GM19467 (cell line): Measurements from ENCODE around the gene GALNT13.

Experiments used
- ATAC-seq: cut with Tn5 transposase; IDR thresholded peaks from one replicate; pipeline ENCODE4 v1.9.1; 2021; ENCODE audit warnings: mild to moderate bottlenecking, moderate library complexity; ENCODE audit not compliant: unreplicated experiment

The GALNT13 gene

DNA sequence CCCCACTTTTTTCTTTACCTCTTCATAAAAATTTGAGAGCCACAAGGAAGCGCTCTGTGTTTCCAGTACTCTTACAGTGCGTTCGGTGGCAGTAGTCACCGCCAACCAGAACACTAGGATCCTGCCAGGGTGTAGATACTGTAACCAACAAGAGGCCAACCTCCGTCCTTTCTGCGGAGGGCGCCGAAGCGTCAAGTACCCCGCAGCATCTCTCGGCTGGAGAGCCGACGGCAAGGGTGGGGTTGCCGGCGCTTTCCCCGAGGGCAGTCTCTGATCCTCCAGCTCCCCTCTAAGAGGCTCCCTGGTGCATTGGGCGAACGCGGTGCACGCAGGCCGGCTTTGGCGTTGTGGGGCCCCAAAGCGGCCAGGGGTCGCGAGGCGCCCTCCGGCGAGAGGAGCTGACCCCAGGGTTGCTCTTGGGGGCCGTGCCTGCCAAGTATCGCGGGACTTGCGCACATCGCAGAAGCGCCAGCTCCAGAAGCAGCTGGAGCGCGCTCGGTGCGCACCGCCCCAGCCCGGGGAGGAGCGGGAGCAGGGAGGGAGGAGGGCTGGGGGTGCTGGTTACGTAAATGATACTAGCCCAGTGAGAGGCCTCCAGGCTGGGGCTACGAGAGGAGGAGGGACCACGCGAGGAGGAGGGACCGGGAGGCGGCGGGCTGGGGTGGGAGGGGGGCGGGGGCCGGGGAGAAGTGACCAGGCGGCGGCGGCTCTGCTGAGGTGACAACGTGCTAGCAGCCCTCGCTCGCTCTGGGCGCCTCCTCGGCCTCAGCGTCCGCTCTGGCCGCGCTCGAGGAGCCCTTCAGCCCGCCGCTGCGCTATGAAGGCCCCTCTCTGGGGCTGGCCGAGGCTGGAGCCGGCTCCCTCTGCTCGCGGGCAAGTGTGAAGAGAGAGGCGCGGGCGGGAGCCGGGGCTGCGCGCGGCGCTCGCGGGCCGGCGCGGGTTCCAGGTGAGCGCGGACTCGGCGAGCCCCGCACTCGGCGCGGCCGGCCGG is at the start of gene GALNT13:
Gene GALNT13, plus strand, starts transcription at position 692 of the 991 bp plus-strand sequence.
- no peak for ATAC-seq

DNA sequence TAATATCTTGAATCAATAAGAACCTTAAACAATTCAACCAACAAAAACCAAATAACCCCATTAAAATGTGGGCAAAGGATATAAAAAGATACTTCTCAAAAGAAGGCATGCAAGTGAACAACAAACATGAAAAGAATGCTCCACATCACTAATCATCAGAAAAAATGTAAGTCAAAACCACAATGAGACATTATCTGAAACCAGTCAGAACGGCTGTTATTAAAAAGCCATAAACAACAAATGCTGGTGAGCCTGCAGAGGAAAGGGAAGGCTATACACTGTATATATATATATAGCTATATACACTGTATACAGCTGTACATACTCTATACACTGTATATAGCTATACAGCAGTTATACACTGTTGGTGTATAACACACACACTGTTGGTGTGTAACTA is 47.8 kb upstream of the GALNT13 start:
- ATAC-seq, result no peak

DNA sequence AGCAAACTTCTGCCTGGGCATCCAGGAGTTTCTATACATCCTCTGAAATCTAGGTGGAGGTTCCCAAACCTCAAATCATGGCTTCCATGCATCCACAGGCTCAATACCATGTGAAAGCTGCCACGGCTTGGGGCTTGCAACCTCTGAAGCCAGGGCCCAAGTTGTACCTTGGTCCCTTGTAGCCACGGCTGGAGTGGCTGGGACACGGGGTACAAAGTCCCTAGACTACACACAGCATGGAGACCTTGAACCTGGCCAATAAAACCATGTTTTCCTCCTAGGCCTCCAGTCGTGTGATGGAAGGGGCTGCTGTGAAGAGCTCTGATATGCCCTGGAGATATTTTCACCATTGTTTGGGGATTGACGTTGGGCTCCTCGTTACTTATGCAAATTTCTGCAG is 43.4 kb upstream of the GALNT13 start:
- no peak for ATAC-seq

DNA sequence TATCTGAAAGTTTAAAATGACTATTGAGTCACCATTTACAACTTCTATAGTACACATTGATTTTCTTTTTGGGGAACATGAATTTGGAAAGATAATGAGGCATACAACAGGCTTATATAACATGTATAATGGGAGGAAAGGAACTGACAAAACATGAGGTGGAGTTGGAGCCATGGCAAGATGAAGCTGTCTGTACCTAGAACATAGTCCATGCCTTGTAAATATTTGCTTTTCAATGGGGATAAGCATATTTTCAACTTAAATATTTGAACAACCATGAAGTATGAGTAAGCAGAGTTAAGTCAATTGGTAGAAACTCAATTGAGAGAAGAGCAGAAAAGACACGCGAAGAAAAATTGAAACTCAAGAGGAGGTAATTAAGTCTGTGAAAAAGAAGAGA is 37.1 kb upstream of the GALNT13 start:
- ATAC-seq, result no peak

DNA sequence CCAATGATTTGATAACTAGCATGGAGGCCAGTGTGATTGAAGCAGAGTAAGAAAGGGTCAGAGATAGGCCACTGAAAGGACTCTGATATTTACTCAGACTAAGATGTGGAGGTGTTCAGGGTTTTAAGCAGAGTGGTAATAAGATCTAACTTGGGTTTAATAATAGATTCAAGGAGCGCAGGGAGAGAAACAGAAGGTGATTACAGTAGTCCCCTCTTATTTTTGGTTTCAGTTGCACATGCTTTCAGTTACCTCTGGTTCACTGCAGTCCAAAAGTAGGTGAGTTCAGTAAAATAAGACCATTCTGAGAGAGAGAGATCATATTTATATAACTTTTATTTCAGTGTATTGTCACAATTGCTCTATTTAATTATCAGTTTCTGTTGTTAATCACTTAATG is 13.5 kb upstream of the GALNT13 start:
- no peak for ATAC-seq

DNA sequence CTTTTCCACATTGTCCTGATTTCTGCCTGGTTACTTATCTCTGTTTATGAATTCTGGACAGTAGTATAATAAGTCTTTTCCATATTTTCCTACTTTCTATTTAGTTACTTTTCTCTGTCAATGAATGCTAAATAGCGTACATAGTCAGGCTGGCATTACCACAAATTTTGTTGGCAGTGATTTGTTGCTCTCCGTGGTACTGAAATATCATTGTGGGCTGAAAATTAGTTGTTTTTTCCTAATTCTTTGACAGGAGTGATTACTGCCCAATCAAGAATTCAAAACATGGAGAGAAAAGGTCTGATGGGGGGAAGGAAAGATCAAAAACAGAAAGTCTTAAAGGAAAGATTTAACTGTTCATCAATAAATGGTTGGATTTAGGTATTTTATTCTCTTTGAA is 7.7 kb upstream of the GALNT13 start:
- no peak for ATAC-seq

DNA sequence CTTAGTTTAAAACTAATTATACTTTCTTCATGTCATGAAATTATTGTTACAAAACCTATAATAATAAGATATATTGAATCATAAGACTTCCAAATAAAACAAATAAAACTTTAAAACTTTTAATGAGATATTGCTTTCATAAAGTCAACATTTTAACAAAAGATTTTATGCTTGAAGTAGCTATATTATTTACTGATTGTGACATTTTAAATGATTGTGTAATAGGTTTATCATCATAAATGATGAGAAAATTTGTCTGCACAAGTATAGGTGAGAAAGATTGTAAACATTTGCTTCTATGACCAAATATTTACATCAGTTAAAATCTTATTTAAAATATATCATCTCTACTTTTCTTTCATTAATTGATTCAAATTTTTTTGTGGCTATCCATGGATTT is 5.1 kb upstream of the GALNT13 start:
- no peak for ATAC-seq

DNA sequence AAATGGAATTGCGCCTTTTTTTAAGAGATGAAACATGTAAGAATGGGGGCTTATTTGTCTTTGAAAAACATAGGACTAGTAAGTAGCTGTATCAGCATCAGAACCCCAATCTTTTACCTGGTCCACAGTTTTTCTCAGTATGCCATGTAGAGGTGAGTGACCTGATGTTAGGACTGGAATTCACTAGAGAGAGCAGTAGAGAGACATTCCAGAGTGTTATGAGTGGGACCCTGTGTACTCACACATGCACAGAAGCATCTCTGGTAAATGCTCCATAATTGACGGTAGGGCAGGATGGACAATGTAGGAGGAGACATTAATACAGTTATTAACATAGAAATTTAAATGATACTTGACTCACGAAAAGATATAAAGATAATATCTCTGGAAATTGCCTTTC is 1.4 kb upstream of the GALNT13 start:
- ATAC-seq, result no peak

DNA sequence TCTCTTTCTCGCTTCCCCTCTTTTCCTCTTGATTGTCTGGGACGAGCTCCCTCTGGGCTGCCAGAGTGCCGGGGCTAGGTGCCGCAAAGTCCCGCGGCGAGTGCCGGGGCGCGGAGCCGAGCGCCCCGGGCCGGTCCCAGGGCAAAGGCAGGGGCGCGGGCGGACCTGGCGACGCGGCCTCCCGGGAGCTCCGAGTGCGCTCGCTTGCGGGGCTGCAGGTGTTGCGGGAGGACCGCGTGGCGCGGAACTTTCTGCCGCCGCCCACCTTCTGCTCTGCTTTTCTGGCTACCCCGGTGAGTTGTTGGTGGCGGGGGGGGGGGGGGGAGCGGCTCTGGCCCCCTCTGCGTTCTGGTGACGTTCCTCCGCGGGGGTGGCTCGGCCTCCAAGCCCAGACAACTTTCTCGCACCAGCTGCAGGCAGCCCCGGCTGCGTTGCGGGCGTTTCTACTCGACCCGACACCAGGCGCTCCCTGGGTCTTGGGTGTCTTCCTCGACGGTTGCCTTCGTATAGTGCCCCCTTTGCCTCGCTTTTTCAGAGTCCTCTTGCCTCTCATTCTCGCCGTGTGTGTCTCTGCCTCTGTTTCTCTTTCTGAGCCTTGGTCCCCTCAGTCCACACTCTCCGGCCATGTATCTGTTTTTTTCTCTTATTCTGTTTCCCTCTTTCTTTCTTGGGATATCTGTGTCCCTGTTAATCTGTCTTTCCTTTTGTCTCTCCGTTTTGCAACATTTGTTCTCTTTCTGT is 759 bp downstream of the GALNT13 start:
- ATAC-seq, result no peak

DNA sequence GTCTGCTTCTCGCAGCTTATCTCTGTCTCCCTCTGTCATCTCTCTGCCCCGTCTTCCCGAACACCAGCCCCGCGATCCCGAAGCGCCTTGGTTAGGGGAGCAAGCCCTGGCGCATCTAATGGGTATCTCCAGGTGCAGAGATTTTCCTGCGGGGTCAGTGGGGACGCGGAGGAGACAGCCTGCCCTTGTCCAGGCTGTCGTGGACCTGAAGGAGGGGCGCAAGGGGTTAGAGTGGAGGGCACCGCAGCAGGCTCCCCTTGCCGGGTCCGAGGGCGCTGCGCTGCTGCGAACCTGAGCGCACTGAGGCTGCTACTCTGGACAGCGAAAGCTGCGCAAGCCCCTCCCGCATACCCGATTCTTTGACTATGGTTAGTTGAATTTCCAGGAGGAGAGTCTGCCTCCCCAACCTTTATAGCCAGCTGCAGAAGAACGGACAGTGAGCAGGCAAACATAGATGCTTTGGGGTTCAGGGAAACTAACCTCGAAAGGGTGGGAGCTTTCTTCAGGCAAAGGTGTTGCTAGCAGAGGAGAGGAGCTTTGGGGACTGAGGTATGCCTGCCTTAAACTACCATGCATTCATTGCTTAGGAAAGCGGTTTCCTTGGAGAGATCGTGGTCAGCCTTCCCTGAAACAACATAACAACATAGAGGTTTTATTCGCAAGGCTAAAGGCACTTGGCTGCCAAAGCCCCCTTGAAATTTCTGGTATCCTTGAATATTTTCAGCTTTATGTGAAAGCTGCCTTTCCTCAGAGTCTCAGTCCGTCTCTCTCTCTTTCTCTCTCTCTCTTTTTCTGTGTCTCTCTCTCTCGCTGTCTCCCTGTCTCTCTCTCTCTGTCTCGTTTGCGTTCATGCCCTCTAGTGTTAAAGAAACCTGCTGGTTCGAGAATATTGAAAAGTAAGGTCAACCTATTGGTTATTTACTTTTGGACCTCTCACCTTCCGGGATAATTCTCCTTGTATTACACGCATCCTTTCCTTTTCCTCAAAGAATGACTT is 1.6 kb downstream of the GALNT13 start:
- no peak for ATAC-seq

DNA sequence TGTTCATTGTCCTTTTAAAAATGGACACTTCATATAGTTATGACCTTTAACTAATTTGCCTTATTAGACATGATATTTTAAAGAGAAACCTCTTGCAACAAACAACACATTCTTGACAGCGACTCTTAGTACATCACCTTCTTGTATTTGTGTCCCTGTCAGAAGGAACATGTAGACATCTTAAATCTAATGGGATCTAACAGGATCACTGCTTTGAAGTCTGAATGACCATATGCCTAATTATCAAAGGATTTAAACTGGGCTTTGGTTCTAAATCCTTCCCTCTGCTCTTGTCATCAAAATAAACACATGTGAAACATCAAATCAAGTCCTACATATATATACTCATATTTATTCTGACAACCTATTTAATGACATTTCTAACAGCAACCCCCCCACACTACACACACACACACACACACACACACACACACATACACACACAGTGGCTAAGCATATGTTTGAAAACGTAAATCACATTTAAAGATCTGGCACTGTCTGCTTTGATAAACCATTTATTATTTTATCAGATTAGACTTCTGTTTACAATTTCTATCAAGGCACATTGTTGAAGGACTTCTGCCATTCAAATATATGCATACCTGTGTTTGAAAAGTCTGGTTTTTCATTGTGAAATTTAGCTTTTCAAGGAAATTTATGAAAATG is 4.2 kb downstream of the GALNT13 start:
- ATAC-seq, result no peak

DNA sequence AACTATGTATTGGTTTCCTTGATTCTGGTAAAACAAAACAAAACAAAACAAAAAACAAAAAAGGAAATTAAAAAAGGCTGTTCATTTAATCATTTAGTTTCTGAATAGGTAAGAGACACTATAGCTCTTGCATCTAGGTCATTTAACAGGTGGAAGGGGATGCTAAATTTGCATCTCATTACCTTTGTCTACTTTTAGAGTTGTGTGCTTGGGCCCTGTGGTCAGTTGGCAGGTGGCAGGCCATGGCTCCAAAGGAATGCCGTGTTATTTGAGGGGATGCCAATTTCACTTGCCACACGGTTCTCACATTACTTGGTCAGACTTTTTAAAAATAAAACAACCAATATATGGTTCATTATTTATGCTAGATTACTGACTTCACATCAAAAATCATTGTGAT is 9.2 kb downstream of the GALNT13 start:
- ATAC-seq, result no peak

DNA sequence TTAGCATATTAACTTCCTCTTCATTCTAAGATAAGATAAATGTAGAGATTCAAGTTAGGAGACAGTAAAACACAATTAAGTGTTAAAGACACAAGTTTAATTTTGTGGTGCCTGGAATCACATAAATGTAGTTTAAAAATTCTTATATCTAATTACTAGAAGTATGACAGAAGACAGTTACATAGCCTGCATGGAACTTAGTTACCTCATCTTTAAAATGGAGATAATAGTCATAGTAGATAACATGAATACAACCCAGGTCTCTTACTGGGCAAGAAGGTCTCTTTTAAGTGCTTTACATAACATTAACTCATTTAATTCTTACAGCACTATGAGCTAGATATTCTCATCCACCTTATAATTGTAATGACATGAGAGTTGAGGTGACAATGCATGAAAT is 15.1 kb downstream of the GALNT13 start:
- no peak for ATAC-seq

DNA sequence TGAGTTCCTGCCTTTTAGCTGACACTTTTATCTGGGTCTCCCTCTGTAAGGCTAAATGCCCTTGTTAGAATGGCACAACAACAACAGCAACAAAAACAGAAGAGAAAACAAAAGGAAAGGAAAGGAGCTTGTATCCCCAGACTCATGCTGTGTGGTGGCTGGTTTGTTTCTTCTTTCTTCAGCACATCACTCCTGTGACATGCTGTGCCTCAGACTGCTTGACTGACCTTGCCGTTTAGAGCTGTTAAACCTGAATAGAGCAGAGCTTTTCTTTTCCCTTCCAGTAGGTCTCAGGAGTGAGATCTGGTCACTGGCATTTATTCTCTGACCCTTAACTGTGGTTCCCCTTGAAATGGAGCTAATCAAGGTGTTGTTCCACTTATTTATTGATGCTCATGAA is 18.9 kb downstream of the GALNT13 start:
- ATAC-seq, result no peak

DNA sequence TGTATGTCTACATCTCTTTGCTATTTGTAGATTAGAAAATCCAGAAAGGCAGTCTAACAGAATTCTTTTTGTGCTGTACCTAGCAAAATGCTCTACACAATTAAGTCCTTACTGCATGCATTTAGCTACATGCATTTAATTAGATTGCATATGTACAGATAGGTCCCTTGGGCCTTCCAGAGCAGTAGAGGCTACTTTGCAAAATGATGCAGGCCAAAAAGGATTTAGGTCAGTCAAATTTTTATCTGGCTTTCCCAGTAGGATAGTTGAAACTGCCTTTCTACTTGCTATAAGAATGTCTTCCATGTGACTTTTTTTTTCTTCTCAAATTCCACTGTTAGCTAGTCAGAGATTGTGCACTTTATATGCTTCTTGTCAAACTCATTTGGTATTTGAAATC is 19.3 kb downstream of the GALNT13 start:
- ATAC-seq, result no peak

DNA sequence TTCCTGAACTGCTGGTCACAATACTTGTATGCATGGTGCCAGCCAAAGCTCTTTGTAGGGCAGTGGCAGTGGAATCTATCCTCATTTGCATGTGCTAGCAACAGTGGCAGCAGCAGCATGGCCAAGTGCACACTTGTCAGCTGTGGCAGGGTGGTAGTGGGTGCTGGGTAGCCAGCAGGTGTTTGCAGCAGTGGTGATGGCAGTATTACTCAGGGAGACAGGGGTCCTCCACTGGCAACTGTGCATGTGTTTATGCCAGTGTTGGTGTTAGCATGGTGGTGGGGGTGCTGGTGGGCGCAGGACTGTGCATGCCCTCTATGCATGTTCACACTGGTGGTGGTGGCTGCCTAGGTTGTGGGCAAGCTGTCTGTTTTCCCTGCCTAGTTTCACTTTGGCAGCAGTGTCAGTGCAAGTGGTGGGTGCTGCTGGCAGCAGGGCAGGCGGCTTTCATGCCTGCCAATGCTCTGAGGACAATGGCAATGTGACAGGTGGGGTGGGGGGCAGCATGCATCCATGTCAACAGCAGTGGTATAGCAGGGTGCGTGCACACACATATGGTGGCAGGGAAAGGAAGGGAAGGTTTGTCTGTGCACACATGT is 41.2 kb downstream of the GALNT13 start:
- no peak for ATAC-seq

DNA sequence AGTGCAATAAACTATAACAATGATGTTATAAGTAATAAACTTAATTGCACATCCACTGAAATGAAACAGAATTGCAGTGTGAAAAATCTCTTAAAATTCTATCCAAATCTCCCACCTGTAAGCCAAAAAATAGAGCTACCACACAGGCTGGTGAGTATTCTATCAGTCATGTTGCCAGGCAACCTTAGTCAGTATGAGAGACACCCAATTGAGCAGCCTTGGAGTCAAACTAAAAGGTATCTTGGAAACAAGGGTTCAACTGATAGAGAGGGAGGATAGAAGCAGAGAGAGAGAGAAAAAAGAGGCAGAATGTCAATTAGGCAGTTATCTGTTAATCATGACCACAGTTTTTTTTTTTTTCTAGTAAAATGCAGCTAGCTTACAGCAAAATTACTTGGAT is 45.8 kb downstream of the GALNT13 start:
- no peak for ATAC-seq

DNA sequence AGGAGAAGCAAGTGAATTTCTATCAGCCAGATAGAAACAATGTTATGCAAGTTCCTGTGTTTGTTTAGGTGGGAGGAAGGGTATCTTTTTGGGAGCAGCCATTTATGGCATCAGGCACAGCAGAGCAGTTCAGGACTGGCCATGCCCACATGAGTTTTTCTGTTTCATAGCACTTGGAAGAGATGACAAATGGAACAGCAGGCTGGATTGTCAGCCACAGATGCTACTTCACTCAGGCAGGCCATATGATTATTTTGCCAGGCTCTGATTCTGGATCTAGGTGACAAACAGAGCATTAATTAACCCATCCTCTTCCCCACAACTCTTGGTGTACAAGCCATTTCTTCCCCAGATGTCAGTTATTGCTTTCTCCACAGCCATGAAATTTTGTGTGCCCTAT is 63.8 kb downstream of the GALNT13 start:
- no peak for ATAC-seq

DNA sequence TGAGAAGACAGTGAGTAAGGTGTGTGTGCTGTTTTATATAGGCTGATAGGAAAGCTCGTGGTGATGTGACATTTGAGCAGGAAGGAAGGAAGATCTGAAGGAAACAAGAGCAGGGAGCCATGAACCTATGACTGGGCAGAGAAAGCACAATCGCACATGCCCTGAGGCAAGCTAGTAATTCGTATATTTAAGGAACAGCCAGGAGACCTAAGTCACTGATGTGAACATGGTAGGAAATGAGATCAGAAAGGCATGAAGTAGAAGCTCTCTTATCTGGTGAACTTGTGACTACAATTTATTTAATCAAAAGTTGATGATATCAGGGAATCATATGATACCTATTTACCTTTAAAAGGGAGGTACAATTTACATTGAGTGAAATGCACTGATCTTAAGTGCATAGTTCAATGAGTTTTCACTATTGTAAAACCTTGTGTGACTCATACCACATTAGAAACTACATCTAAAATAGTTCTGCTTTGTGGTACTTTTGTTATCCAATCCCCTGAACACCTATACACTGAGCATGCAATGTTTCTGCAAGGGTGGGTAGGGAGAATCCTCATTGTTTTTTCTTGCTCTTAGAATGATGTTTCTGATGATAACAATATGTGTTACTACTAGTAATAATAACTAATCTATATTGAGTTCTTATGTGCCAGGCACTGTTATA is 67.5 kb downstream of the GALNT13 start:
- ATAC-seq, result no peak
